Adipose tissue (tissue), 3 donors: ENCODE data around the gene ALKBH4. TPM values are rescaled to one million over a fixed set of nuclear protein-coding genes. Genes with fewer than 3 reads are reported as not detected.
"Not testable (repeated sequence)": the region's sequence is repeated elsewhere in the genome, so short reads cannot be mapped to it uniquely, and the experiment has no call there.

Source experiments
- H3K27ac ChIP-seq: one replicate; pipeline ENCODE4 v1.5.1; 2013; ENCODE audit warnings: low read depth, low read length
- WGBS, 3 donors: extraction: QIAGEN DNeasy Blood & Tissue Kit; methylation state at CpG; one replicate each; pipeline ENCODE4 v1.1.7; 2013; 5-methylcytosine and 5-hydroxymethylcytosine counted together
- polyA plus RNA-seq, 3 donors: library from polyadenylated mRNA; stranded (reverse); fragments of 200-250 nt; gene quantifications; one replicate each; pipeline ENCODE4 v1.2.3, GENCODE V29; 2013
- donor health status: healthy with polysubstance abuse.
- donor health status: Bipolar disorder and iron deficiency.
- donor health status: healthy.

The ALKBH4 gene
- polyA plus RNA-seq, 3 donors, result 4.5 to 6.8 (median 5.7) TPM

GRCh38 chr7:102412548-102412947 is 52.1 kb downstream of the ALKBH4 start:
- WGBS, 3 donors, result 43 to 69% (median 55%) methylated on average over 6 of the region's 6 CpGs
- no peak overlapping the region for H3K27ac ChIP-seq

GRCh38 chr7:102410918-102411317 is 53.7 kb downstream of the ALKBH4 start:
- WGBS, 3 donors, result 95 to 98% (median 97%) methylated on average over 5 of the region's 5 CpGs
- no peak overlapping the region for H3K27ac ChIP-seq

GRCh38 chr7:102410123-102410522 is 54.5 kb downstream of the ALKBH4 start:
- H3K27ac ChIP-seq, result no peak overlapping the region
- 72 to 76% (median 73%) methylated on average over 6 of the region's 6 CpGs for WGBS, 3 donors

- WGBS, 3 donors, result 95 to 98% (median 97%) methylated on average over 4 of the region's 4 CpGs
- no peak overlapping the region for H3K27ac ChIP-seq
These were observed 55.3 kb downstream of the ALKBH4 start for GRCh38 chr7:102409340-102409739.

GRCh38 chr7:102408530-102408929 is 56.1 kb downstream of the ALKBH4 start:
- H3K27ac ChIP-seq, result not testable (repeated sequence)
- 97 to 98% (median 97%) methylated on average over 6 of the region's 6 CpGs for WGBS, 3 donors

GRCh38 chr7:102407910-102408309 is 56.8 kb downstream of the ALKBH4 start:
- 91 to 94% (median 93%) methylated on average over 6 of the region's 6 CpGs for WGBS, 3 donors
- H3K27ac ChIP-seq, result no peak overlapping the region

Other genes starting within 250 kb of the ALKBH4 start
- 1 to 10 TPM; 1.6 to 7.8 (median 2.4) TPM for gene SH2B2, start 178.0 kb downstream of the ALKBH4 start, polyA plus RNA-seq
- gene SPDYE6, start 108.4 kb downstream of the ALKBH4 start, polyA plus RNA-seq, result under 1 TPM in 1 of 3 donors, not detected in 2; 0.16 TPM
- gene PRKRIP1, start 68.5 kb downstream of the ALKBH4 start, polyA plus RNA-seq, result 10 to 100 TPM; 13.3 to 18.3 (median 16.3) TPM
- gene ORAI2, start 31.3 kb downstream of the ALKBH4 start, polyA plus RNA-seq, result 10 to 100 TPM in 2 of 3 donors, 1 to 10 TPM in 1; 5.4 to 17.8 (median 11.6) TPM
- 10 to 100 TPM in 2 of 3 donors, 1 to 10 TPM in 1; 7.6 to 15.1 (median 10.4) TPM for gene LRWD1, start 121 bp upstream of the ALKBH4 start, polyA plus RNA-seq
- 10 to 100 TPM; 41.1 to 95.5 (median 82.3) TPM for gene POLR2J, start 14.1 kb upstream of the ALKBH4 start, polyA plus RNA-seq
- 10 to 100 TPM in 2 of 3 donors, 1 to 10 TPM in 1; 9.7 to 17.1 (median 12.6) TPM for gene RASA4B, start 52.9 kb upstream of the ALKBH4 start, polyA plus RNA-seq
- 1 to 10 TPM; 3.6 to 9.8 (median 6.8) TPM for gene UPK3BL2, start 78.8 kb upstream of the ALKBH4 start, polyA plus RNA-seq
- under 1 TPM in 1 of 3 donors, not detected in 2; 0.03 TPM for gene SPDYE2, start 86.4 kb upstream of the ALKBH4 start, polyA plus RNA-seq
- 10 to 100 TPM; 33.7 to 84.8 (median 77.0) TPM for gene POLR2J3, start 107.7 kb upstream of the ALKBH4 start, polyA plus RNA-seq
- 10 to 100 TPM; 15.1 to 37.6 (median 35.2) TPM for gene RASA4, start 151.9 kb upstream of the ALKBH4 start, polyA plus RNA-seq
- 10 to 100 TPM; 14.3 to 47.2 (median 33.4) TPM for gene UPK3BL1, start 177.9 kb upstream of the ALKBH4 start, polyA plus RNA-seq
- not detected for gene SPDYE2B, start 185.5 kb upstream of the ALKBH4 start, polyA plus RNA-seq
- 1 to 10 TPM; 1.1 to 2.6 (median 1.6) TPM for gene POLR2J2, start 206.8 kb upstream of the ALKBH4 start, polyA plus RNA-seq